ENCODE results near the gene HMGN2.
A peak's percentile ranks its signal among the peaks of the same experiment; 100 is the strongest.
"Not testable (repeated sequence)": the region's sequence is repeated elsewhere in the genome, so short reads cannot be mapped to it uniquely, and the experiment has no call there.

HMGN2 gene

DNA sequence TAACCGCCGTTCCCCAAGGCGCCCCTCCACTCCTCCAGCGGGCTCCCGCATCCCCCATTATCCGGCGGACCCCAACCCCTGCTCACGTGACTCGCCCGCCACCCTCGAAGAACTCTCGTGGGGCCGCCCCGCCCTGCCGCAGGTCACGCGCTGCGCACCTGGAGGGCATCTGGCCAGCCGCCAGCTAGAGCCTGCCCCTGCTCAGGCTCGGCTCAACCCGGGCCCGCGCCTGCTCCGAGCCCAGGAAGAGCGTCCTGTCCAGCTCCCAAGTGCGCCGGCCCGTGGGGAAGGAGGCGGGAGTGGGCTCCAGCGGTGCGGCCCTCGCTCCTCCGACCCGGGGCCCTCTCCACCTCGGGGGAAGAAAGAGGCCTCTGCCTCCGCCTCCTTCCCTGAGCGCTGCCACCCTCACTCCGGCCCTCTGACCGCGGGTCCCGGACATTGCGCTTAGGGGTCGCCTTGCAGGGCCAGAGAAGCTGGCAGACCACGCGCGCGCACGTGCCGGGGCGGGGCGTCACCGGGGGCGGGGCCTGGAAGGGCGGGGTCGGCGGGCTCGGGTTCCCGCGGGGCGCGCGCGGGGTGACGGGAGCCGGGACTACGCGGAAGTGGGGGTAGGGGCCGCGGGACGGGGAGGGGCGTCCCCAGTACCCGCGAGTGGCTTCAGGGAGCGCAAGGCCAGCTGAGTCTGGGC is 28.4 kb downstream of the HMGN2 start:
- H3K36me3 ChIP-seq, result no peaks in the 10 kb centered on the region
- H3K27ac ChIP-seq, result peak overlapping the region; percentile 91
- no peaks in the 10 kb centered on the region for H3K27me3 ChIP-seq
- H3K9me3 ChIP-seq, result no peaks in the 10 kb centered on the region
- H3K4me1 ChIP-seq (ENCODE audit: control insufficient read depth in 1 of 2, insufficient read depth in 1 of 2, low read depth in 1 of 2, low read length in 1 of 2), result peaks cover 19 to 25% of the 10 kb centered on the region in 2 experiments
- TF ChIP-seq CTCF (IDR thresholded peaks at IDR 0.05), result peak; percentile 56
- peak overlapping the region; percentile 97 to 100 for H3K4me3 ChIP-seq (ENCODE audit: low read depth in 1 of 2, low read length in 1 of 2)

- H3K4me1 ChIP-seq (ENCODE audit: control insufficient read depth in 1 of 2, insufficient read depth in 1 of 2, low read depth in 1 of 2, low read length in 1 of 2); H3K27ac ChIP-seq; H3K9me3 ChIP-seq; H3K27me3 ChIP-seq; H3K36me3 ChIP-seq; H3K4me3 ChIP-seq (ENCODE audit: low read depth in 1 of 2, low read length in 1 of 2): not testable (repeated sequence)
Measured at GRCh38 chr1:26510711-26511110, 38.5 kb downstream of the HMGN2 start.

- not testable (repeated sequence) for H3K27ac ChIP-seq; H3K9me3 ChIP-seq; H3K4me3 ChIP-seq (ENCODE audit: low read depth in 1 of 2, low read length in 1 of 2); H3K36me3 ChIP-seq; H3K27me3 ChIP-seq
- H3K4me1 ChIP-seq (ENCODE audit: control insufficient read depth in 1 of 2, insufficient read depth in 1 of 2, low read depth in 1 of 2, low read length in 1 of 2), result peaks cover 24 to 34% of the 10 kb centered on the region in 2 experiments
Measured at GRCh38 chr1:26515836-26516235, 43.6 kb downstream of the HMGN2 start.

DNA sequence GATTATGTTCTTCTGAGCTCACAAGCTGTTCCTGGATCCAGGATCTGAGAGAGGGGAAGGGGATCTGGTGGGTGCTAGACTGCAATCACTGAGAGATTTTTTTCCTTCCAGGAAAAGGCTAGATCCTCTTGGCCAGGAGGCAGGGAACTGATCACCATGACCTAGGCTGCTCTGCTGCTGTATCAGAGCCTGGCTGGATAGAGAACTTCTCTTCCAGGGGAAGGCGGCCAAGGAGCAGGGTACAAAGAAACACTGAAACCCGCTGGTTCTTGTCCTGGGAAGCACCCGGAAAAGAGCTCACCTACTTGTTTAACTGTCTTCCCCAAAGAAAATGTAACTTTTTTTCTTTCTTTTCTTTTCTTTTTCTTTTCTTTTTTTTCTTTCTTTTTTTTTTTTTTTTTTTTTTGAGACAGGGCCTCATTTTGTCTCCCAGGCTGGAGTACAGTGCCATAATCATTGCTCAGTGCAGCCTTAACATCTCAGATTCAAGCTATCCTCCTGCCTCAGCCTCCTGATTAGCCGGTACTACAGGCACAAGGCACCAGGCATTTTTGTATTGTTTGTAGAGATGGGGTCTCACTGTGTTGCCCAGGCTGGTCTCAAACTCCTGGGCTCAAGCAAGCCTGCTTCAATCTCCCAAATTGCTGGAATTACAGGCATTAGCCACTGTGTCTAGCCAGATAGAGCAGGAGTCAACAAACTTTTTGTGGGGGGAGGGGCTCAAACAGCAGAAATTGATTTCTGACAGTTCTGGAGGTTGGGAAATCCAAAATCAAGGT is 44.9 kb downstream of the HMGN2 start:
- no peak overlapping the region for H3K4me3 ChIP-seq (ENCODE audit: low read depth in 1 of 2, low read length in 1 of 2)
- H3K9me3 ChIP-seq, result no peaks in the 10 kb centered on the region
- no peak for TF ChIP-seq CTCF (IDR thresholded peaks at IDR 0.05)
- peaks cover 37 to 47% of the 10 kb centered on the region in 2 experiments for H3K4me1 ChIP-seq (ENCODE audit: control insufficient read depth in 1 of 2, insufficient read depth in 1 of 2, low read depth in 1 of 2, low read length in 1 of 2)
- H3K27ac ChIP-seq, result no peak overlapping the region
- no peaks in the 10 kb centered on the region for H3K27me3 ChIP-seq
- H3K36me3 ChIP-seq, result no peaks in the 10 kb centered on the region

- Histone ChIP-seq H3K9me3 (no peaks in the 10 kb centered on the region), H3K4me1 (ENCODE audit: control insufficient read depth in 1 of 2, insufficient read depth in 1 of 2, low read depth in 1 of 2, low read length in 1 of 2) (peaks cover 39 to 52% of the 10 kb centered on the region in 2 experiments), H3K27ac (no peak overlapping the region), H3K4me3 (ENCODE audit: low read depth in 1 of 2, low read length in 1 of 2) (no peak overlapping the region), H3K27me3 (no peaks in the 10 kb centered on the region), H3K36me3 (no peaks in the 10 kb centered on the region)
- no peak for TF ChIP-seq CTCF (IDR thresholded peaks at IDR 0.05)
Measured at GRCh38 chr1:26517766-26518049, 45.5 kb downstream of the HMGN2 start.

DNA sequence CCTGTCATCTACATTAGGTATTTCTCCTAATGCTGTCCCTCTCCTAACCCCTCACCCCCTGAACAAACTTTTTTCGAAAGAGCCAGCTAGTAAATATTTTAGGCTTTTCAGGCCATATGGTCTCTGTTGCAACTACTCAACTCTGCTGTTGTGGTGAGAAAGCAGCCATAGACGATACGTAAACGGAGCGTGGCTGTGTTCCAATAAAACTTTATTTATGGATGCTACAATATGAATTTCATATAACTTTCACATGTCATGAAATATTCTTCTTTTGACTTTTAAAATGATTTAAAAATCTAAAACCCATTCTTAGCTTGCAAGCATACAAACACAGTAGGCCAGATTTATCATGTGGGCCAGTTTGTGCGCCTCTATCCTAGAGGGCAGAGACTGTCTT is 46.1 kb downstream of the HMGN2 start:
- Histone ChIP-seq H3K4me3 (ENCODE audit: low read depth in 1 of 2, low read length in 1 of 2) (no peak overlapping the region), H3K27ac (no peak overlapping the region)

More for the DNA sequence above, 46.1 kb downstream of the HMGN2 start:
- Histone ChIP-seq H3K9me3 (no peaks in the 10 kb centered on the region), H3K4me1 (ENCODE audit: control insufficient read depth in 1 of 2, insufficient read depth in 1 of 2, low read depth in 1 of 2, low read length in 1 of 2) (peaks cover 39 to 59% of the 10 kb centered on the region in 2 experiments), H3K27me3 (no peaks in the 10 kb centered on the region), H3K36me3 (no peaks in the 10 kb centered on the region)
- no peak for TF ChIP-seq CTCF (IDR thresholded peaks at IDR 0.05)

Measured in neutrophil (primary cell).